OCI-LY1 (cell line): ENCODE data around the gene DGLUCY.

ENCODE experiments used
- CTCF ChIP-seq: fragments of 200-600 bp; sonication (generic), shearing (Covaris generic); IDR thresholded peaks from 2 replicates; pipeline ENCODE4 v1.5.1; 2017; ENCODE audit warnings: mild to moderate bottlenecking, antibody characterized with exemption, low read length, moderate library complexity, mixed read lengths
- EZH2 ChIP-seq: fragments of 200-600 bp; sonication (generic), shearing (Covaris generic); IDR thresholded peaks from 2 replicates; pipeline ENCODE4 v1.8.0; 2017; ENCODE audit warnings: borderline replicate concordance, mixed run types, mild to moderate bottlenecking, antibody characterized with exemption, low read length, moderate library complexity, mixed read lengths

DNA sequence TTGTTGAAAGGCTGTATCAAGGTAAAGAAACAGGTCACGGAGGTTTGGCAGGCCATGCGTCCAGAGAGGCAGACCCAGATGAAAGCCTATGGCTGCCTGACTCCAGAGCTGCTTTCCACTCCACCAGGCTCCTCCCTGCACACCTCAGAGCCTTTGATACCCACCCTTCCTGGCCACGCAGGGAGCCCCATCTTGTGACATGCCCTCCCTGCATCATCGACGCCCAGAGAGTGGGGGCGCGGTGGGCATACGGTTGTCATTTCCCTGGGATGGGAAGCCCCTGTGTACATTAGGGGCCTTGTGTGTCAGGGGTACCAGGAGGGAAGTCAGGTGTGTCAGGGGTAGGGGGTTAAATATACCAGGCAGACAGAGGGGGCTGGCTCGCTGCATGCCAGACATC is 160.9 kb downstream of the DGLUCY start:
- TF ChIP-seq CTCF (no peak), EZH2 (no peak)
